Psoas muscle (tissue), 8 donors: Measurements from ENCODE around the gene TBL1XR1. TPM values are rescaled to one million over a fixed set of nuclear protein-coding genes. Genes with fewer than 3 reads are reported as not detected.

Experiments used
- ATAC-seq, 4 donors: fragments of 200-7000 bp; cut with Tn5 transposase; one replicate each; pipeline ENCODE4 v1.9.1; 2020; ENCODE audit warnings: moderate library complexity in 3 of 4, mild to moderate bottlenecking in 2 of 4
- DNase-seq, 2 donors: peaks; one replicate each; pipeline ENCODE4 v3.0.0-alpha.2; 2020
- H3K27ac ChIP-seq: fragments of 200-600 bp; one replicate; pipeline ENCODE4 v1.8.0; 2022
- H3K27me3 ChIP-seq, 3 donors: fragments of 200-600 bp in 1 of 3; one replicate each; pipeline versions ENCODE4 v1.6.1 to v1.8.0; 2013 to 2022; ENCODE audit warnings: low read length in 2 of 3, mild to moderate bottlenecking in 2 of 3, moderate library complexity in 1 of 3; ENCODE audit not compliant: insufficient read depth in 3 of 3
- H3K36me3 ChIP-seq, 2 donors: fragments of 200-600 bp in 1 of 2; one replicate each; pipeline versions ENCODE4 v1.6.1 to v1.8.0; 2013 to 2022; ENCODE audit warnings: low read depth in 1 of 2, mild to moderate bottlenecking in 1 of 2, moderate library complexity in 1 of 2; ENCODE audit not compliant: insufficient read depth in 1 of 2
- H3K4me1 ChIP-seq: fragments of 200-600 bp; one replicate; pipeline ENCODE4 v1.8.0; 2022
- H3K4me3 ChIP-seq: fragments of 200-600 bp; one replicate; pipeline ENCODE4 v1.8.0; 2022; ENCODE audit warnings: mild to moderate bottlenecking
- H3K9me3 ChIP-seq: fragments of 200-600 bp; one replicate; pipeline ENCODE4 v1.8.0; 2022
- CTCF ChIP-seq: fragments of 200-600 bp; IDR thresholded peaks from one replicate; pipeline ENCODE4 v1.8.0; 2022; ENCODE audit warnings: antibody characterized with exemption
- WGBS, 3 donors: extraction: QIAGEN DNeasy Blood & Tissue Kit; methylation state at CpG; one replicate each; pipeline versions ENCODE4 v1.1.6 to v1.1.7; 2013; 5-methylcytosine and 5-hydroxymethylcytosine counted together
- intact Hi-C, 2 donors: fragments of 100-400 bp; cut with DNase I; formaldehyde crosslinking; loops; one replicate each; pipeline versions ENCODE4 v1.11.0 to v1.14.2; 2022
- polyA plus RNA-seq, 3 donors: library from polyadenylated mRNA; stranded (reverse); fragments of 200-250 nt; gene quantifications; one replicate each; pipeline ENCODE4 v1.2.3, GENCODE V29; 2013
- total RNA-seq, 4 donors: library from RNA; stranded (reverse); fragmentation: NEBNext Ultra II Directional in 2 of 4; extraction: Animal tissue kit (Norgen Biotek cat#: 25700) in 2 of 4; gene quantifications; one replicate each; pipeline versions ENCODE4 v1.2.1 to v1.2.4, GENCODE V29; 2021 to 2023
- donor health status: healthy with polysubstance abuse.
- donor health status: DM: no; HTN: no; CAD: no; lungs with moderate emphysema.
- donor health status: Bipolar disorder and iron deficiency.
- donor health status: healthy.
- donor health status: DM: yes; HTN: yes; CAD: no.
- donor health status: DM: no; HTN: no; CAD: no.
- donor health status: DM: no; HTN: no; CAD: no.
- donor health status: DM: yes; HTN: yes; CAD: no.

Gene TBL1XR1
- total and polyA plus RNA-seq, 7 donors = 7.3 to 97.4 (median 58.6) TPM

DNA sequence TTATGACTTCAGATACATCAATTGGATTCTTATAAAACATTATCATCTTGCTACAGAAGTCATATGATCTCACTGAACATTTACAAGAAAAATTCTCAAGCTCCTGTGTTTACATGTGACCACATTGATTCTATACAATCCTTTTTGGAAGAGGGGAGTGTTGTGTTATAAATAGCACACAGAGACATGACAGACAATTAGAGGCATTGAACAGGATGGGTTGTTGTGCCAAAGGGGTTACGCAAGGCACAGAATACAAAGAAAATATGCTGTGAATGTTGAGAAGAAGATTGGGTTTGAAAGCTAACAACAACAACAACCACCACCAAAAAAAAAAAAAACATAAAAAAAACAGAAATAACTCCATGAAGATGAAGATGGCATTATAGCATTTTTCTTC lies 32.5 kb upstream of the TBL1XR1 start:
- no peaks in the 10 kb centered on the region for H3K27me3 ChIP-seq
- H3K27ac ChIP-seq = no peak overlapping the region
- H3K4me3 ChIP-seq = no peak overlapping the region
- TF ChIP-seq CTCF = no peak
- intact Hi-C loops = no loop called here
- no peaks in the 10 kb centered on the region for H3K9me3 ChIP-seq
- H3K36me3 ChIP-seq = no peaks in the 10 kb centered on the region
- 96 to 100% (median 100%) methylated on average over 1 of the region's 1 CpG for WGBS, 3 donors
- ATAC-seq (no peak), DNase-seq (no peak)
- peaks cover 7% of the 10 kb centered on the region for H3K4me1 ChIP-seq

GRCh38 chr3:177228601-177229190 lies 31.4 kb upstream of the TBL1XR1 start:
- Histone ChIP-seq H3K27ac (no peak overlapping the region), H3K4me3 (no peak overlapping the region), H3K9me3 (no peaks in the 10 kb centered on the region), H3K36me3 (no peaks in the 10 kb centered on the region), H3K4me1 (peaks cover 7% of the 10 kb centered on the region), H3K27me3 (no peaks in the 10 kb centered on the region)
- no peak for TF ChIP-seq CTCF
- intact Hi-C loops = no loop called here
- WGBS, 3 donors = 92 to 97% (median 96%) methylated on average over 25 of the region's 25 CpGs
- DNase-seq (no peak), ATAC-seq (no peak)

DNA sequence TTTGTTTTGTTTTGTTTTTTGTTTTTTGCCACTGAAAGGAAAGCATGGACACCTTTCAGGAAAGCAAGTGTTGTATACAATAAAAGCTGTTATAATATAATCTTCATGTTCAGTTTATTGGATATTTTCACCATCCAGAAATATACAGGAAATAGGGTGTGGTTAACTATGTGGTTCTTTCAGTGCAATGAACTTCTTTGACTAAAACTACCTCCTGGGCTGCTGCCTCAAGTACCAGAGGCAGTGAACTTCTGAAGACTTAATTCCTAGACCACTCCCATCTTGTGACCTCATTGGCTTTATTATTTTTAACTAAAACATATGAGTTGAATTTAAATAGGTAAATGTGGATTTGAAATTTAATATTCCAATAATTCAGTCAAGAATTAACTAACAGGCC lies 27.1 kb upstream of the TBL1XR1 start:
- intact Hi-C loops = no loop called here
- no peak overlapping the region for H3K4me3 ChIP-seq
- H3K27ac ChIP-seq = no peak overlapping the region
- H3K4me1 ChIP-seq = peaks cover 5% of the 10 kb centered on the region
- no peak for DNase-seq
- no peak for TF ChIP-seq CTCF
- no peaks in the 10 kb centered on the region for H3K27me3 ChIP-seq
- no peaks in the 10 kb centered on the region for H3K36me3 ChIP-seq
- no peak for ATAC-seq
- H3K9me3 ChIP-seq = no peaks in the 10 kb centered on the region

DNA sequence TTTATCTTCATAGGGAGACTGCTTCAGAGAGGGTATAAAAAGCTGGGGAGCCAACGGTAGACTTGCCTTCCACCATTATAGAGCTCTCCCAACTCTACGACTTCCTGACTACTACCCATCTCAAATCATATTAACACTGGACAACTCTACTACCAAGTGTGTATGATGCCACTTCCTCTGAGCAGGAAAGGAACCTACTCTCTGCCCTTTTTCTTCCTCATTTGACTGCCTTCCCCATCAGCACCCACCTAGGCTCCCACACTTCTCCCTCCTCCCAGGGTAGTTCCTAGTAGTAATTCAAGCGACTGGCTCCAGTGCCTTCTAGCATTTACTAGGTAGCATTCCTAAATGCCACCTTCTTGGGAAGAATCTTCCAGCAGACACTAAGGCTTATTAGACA lies 24.5 kb upstream of the TBL1XR1 start:
- ATAC-seq (no peak), DNase-seq (no peak)
- H3K4me3 ChIP-seq = no peak overlapping the region
- H3K4me1 ChIP-seq = no peaks in the 10 kb centered on the region
- WGBS, 3 donors = 88 to 96% (median 94%) methylated on average over 3 of the region's 3 CpGs
- no peaks in the 10 kb centered on the region for H3K36me3 ChIP-seq
- intact Hi-C loops = no loop called here
- no peaks in the 10 kb centered on the region for H3K9me3 ChIP-seq
- no peaks in the 10 kb centered on the region for H3K27me3 ChIP-seq
- H3K27ac ChIP-seq = no peak overlapping the region
- no peak for TF ChIP-seq CTCF
